Nephron progenitor cell (in vitro differentiated cells): Measurements from ENCODE around the gene MAN2B1.

Experiments
- DNase-seq: peaks from one replicate; pipeline ENCODE4 v3.0.0; 2021
- H3K27ac Mint-ChIP-seq: 2 replicates; pipeline ENCODE4 v1.8.0; 2021; ENCODE audit warnings: mild to moderate bottlenecking, moderate library complexity, mixed read lengths
- H3K27me3 Mint-ChIP-seq: 2 replicates; pipeline ENCODE4 v1.8.0; 2021; ENCODE audit warnings: mild to moderate bottlenecking, low read depth, mixed read lengths; ENCODE audit not compliant: poor library complexity
- H3K36me3 Mint-ChIP-seq: 2 replicates; pipeline ENCODE4 v1.8.0; 2021; ENCODE audit warnings: low read depth, mixed read lengths
- H3K4me1 Mint-ChIP-seq: 2 replicates; pipeline ENCODE4 v1.8.0; 2021; ENCODE audit warnings: mixed read lengths
- H3K4me3 Mint-ChIP-seq: 2 replicates; pipeline ENCODE4 v1.8.0; 2021; ENCODE audit warnings: mild to moderate bottlenecking, moderate library complexity, mixed read lengths
- H3K9me3 Mint-ChIP-seq: 2 replicates; pipeline ENCODE4 v1.8.0; 2021; ENCODE audit warnings: mild to moderate bottlenecking, moderate library complexity, mixed read lengths
- TF ChIP-seq, protein P1 (sequence below): fragments of 200-600 bp; sonication (generic); IDR thresholded peaks from 2 replicates; pipeline ENCODE4 v1.5.0; 2021; ENCODE audit warnings: antibody characterized with exemption

The MAN2B1 gene

GRCh38 chr19:12610540-12611360 lies 55.8 kb downstream of the MAN2B1 start, which contains the start of the genes ZNF490 and ZNF791:
TSS of gene ZNF490 (minus strand) at chr19:12610813. CDS start at chr19:12610680, 133 bp downstream.
TSS of gene ZNF791 (plus strand) at chr19:12610920. CDS start at chr19:12611080, 160 bp downstream.
- Mint-ChIP-seq H3K27me3 (peaks cover 3% of the 10 kb centered on the region), H3K4me1 (peaks cover 11% of the 10 kb centered on the region), H3K27ac (peak within 1 kb of the TSS; percentile 100), H3K36me3 (peaks cover 30% of the 10 kb centered on the region), H3K9me3 (peaks cover 19% of the 10 kb centered on the region), H3K4me3 (peak within 1 kb of the TSS; percentile 100)
- DNase-seq: peak; percentile 97
- TF ChIP-seq, protein P1, sequence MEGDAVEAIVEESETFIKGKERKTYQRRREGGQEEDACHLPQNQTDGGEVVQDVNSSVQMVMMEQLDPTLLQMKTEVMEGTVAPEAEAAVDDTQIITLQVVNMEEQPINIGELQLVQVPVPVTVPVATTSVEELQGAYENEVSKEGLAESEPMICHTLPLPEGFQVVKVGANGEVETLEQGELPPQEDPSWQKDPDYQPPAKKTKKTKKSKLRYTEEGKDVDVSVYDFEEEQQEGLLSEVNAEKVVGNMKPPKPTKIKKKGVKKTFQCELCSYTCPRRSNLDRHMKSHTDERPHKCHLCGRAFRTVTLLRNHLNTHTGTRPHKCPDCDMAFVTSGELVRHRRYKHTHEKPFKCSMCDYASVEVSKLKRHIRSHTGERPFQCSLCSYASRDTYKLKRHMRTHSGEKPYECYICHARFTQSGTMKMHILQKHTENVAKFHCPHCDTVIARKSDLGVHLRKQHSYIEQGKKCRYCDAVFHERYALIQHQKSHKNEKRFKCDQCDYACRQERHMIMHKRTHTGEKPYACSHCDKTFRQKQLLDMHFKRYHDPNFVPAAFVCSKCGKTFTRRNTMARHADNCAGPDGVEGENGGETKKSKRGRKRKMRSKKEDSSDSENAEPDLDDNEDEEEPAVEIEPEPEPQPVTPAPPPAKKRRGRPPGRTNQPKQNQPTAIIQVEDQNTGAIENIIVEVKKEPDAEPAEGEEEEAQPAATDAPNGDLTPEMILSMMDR: no peak

GRCh38 chr19:12607631-12608030 lies 58.9 kb downstream of the MAN2B1 start:
- DNase-seq: no peak
- no peak overlapping the region for H3K4me3 Mint-ChIP-seq
- no peak overlapping the region for H3K27ac Mint-ChIP-seq
- peaks cover 3% of the 10 kb centered on the region for H3K27me3 Mint-ChIP-seq
- peaks cover 11% of the 10 kb centered on the region for H3K4me1 Mint-ChIP-seq
- H3K36me3 Mint-ChIP-seq: peaks cover 18% of the 10 kb centered on the region
- TF ChIP-seq, protein P1: no peak
- H3K9me3 Mint-ChIP-seq: no peaks in the 10 kb centered on the region

DNA sequence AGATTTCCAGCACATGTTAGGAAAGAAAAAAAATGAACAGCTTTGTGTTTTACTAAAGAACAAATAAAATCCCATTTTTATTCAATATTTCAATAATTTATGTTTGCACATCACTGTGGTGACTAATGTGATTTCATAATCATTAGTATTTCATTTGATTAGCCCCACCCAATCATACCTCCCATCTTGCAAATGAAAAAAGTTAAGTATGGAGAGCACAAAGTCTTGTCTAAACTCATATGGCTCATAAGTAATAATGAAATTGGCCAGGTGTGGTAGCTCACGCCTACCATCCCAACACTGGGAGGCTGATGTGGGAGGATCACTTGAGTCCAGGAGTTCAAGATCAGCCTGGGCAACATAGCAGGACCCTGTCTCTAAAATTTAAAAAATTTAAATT lies 59.7 kb downstream of the MAN2B1 start:
- Mint-ChIP-seq H3K4me1 (peaks cover 11% of the 10 kb centered on the region), H3K27me3 (peaks cover 3% of the 10 kb centered on the region), H3K9me3 (peaks cover 3% of the 10 kb centered on the region), H3K4me3 (no peak overlapping the region), H3K36me3 (peaks cover 25% of the 10 kb centered on the region), H3K27ac (no peak overlapping the region)
- TF ChIP-seq, protein P1: no peak
- no peak for DNase-seq

DNA sequence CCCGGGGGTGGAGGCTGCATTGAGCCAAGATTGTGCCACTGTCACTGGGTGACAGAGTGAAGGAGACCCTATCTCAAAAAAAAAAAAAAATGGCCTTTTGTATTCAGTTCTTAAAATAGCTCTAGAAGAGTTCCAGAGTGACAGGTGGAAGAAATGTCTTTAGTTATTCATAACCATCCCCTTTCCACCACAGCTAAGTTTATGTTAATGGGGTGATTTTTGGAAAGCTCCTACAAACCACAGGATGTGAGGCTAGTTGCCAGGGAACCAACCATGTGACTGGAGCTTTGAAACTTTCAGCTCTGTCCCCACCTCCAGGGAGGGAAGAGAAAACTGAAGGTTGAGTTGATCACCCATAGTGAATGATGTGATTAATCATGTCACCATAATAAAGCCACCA lies 62.8 kb downstream of the MAN2B1 start:
- Mint-ChIP-seq H3K4me1 (no peaks in the 10 kb centered on the region), H3K4me3 (no peak overlapping the region), H3K9me3 (peaks cover 4% of the 10 kb centered on the region), H3K27ac (no peak overlapping the region), H3K36me3 (peaks cover 46% of the 10 kb centered on the region), H3K27me3 (no peaks in the 10 kb centered on the region)
- TF ChIP-seq, protein P1: no peak
- no peak for DNase-seq

DNA sequence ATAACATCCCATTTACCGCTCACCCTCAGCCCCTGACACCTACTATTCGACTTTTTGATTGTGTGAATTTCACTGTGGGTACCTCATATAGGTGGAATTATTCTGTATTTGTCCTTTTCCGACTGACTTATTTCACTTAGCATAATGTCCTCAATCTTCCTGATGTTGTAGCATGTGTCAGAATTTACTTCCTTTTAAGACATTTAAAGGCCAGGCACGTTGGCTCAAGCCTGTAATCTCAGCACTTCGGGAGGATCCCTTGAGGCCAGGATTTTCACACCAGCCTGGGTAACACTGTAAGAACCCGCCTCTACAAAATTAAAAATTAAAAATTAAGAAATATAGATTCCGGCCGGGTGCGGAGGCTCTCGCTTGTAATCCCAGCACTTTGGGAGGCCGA lies 68.9 kb downstream of the MAN2B1 start:
- Mint-ChIP-seq H3K4me3 (no peak overlapping the region), H3K4me1 (no peaks in the 10 kb centered on the region), H3K27ac (peak overlapping the region; percentile 21), H3K36me3 (peaks cover 49% of the 10 kb centered on the region), H3K27me3 (peaks cover 4% of the 10 kb centered on the region), H3K9me3 (peaks cover 4% of the 10 kb centered on the region)
- no peak for DNase-seq
- TF ChIP-seq, protein P1: no peak
